ENCODE results near the gene TMEM108.

Gene TMEM108

GRCh38 chr3:133055339-133055738 lies 17.1 kb downstream of the TMEM108 start:
- DNase-seq, result no peak

DNA sequence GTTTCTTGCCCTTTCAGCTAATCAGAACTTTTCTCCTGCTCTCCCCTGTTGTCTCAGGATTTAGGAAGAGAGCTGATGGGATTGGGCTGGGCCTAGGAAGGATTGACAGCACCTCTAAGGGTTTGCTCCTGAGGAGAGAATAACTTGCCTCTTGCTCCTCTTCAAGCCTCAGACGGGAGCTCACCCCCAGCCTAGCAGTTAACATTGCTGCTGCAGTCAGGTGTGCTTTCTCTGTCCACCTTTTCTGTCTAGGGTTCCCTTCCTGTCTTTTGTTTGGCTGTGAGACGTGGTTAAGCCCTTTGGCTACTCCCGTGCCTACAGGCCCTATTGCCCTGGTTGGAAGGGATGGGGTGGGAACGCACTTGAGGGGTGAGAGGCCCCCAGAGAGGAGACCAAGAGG lies 20.1 kb downstream of the TMEM108 start:
- no peak for DNase-seq

DNA sequence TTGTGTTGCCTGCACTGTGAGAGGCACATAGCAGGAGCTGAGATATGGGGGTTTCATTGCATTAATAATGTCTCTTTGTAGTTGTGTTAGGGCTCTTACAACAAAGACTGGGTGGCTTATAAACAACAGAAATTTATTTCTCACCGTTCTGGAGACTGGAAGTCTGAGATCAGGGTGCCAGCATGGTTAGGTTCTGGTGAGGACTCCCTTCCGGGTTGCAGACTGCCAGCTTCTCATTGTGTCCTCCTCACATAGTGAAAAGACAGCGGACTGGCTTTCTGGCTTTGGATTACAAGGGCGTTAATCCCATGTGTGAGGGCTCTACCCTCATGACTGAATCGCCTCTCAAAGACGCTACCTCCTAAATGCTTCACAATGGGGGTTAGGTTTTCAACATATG lies 20.6 kb downstream of the TMEM108 start:
- no peak for DNase-seq

GRCh38 chr3:133065193-133065961 lies 27.2 kb downstream of the TMEM108 start:
- no peak for DNase-seq

DNA sequence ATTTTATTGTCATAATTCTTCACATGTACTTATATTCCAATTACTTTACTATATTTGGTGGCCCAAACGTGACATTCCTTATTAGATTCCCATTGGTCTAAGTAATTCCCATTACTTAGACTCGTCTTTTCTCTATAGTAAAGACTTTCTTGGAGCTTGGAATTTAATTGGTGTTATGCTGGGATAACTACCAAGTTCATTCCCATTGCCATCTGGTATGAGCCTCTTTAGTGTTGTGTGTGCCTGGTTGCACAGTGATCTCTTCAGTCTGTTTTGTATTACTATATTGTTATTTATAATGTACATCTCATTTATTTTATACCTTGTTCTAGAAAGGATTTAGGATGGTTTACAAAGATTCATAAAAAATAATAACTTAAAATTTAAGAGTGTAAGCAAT lies 27.8 kb downstream of the TMEM108 start:
- DNase-seq, result no peak

- no peak for DNase-seq
Measured at GRCh38 chr3:133069556-133070286, 31.5 kb downstream of the TMEM108 start.

DNA sequence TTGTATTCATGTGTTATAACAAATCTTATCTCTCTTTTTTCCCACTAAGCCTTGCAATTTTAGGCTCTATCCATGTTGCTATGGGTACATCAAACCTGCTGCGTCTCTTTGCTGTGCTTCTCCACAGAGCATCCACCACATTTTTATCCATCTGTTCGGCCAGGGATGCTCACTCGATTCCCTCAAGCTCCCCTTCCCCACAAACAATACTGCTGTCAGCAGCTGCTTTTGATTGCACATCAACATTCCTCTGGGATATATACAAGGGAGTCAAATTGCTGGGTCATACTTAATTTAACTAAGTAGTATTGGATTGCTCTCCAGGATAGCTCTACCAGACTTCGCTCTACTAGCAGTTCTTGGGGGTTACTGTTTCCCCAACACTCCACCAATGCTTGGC lies 36.8 kb downstream of the TMEM108 start:
- DNase-seq, result no peak

DNA sequence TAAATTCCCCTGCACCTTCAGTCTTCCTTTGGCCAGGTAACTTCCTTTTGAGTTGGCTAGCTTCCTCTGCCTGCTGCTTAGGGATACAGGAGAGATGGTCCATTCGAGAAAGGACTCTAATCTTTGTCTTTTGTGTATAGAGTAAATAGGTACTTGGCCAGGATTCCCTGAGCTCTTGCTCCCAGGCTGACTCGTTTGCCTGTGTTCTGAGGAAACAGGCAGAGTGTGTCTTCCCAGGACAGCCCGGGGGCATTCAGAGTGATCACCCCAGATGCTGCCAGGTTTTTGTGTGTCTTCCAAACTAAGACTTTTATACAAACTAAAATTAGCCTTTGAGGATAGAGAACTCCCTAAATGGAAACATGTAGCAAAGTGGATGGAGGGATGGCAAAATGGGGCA lies 39.5 kb downstream of the TMEM108 start:
- no peak for DNase-seq

GRCh38 chr3:133079621-133080020 lies 41.4 kb downstream of the TMEM108 start:
- DNase-seq, result no peak

DNA sequence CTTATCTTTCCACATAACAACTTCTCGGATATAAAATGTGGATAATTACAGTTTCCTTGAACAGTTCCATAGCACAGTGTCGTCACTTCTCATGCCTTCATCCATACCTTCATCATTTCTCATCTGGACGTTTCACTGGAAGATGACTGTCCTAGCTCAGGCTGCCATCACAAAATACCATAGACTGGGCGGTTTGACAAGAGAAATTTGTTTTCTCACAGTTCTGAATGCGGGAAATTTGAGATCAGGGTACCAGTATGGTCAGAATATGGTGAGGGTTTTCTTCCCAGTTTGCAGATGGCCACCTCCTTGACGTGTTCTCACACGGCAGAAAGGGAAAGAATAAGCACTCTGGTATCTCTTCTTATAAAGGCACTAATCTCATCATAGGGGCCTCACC lies 42.8 kb downstream of the TMEM108 start:
- no peak for DNase-seq

DNA sequence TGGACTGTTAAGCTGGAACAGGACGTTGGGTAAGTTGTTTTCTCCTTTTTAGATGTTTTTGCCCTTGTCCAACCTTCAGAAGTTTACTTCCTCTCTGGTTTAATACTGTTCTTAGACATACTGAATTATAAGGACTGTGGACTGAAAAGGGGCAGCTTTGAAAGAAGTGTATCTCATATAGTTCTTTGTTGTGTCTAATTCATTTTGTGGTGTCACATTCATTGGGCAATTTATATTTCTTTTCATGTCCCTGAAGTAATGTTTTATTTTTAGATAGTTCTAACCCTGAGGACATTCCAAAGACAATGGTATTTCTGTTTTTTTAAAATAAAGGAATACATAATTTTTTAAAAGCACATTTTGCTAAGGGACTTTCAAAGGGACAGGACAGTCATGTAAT lies 45.2 kb downstream of the TMEM108 start:
- no peak for DNase-seq

- DNase-seq, result no peak
Measured at GRCh38 chr3:133089906-133090485, 51.8 kb downstream of the TMEM108 start.

DNA sequence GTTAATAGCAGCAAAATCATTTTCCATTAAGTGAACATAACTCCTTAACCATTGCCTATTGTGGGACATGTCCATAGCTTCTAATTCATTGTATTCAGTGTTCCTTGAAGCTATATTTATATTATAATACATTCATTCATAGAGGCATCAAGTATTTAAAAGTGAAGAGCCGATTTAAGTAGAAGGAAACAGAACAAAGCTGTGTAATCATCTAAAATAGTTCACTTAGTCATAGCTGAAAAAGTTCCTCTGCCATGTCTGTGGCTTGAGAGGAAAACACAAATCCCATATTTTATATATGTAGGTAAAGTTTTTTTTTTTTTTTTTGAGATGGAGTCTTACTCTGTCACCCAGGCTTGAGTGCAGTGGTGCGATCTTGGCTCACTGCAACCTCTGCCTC lies 54.5 kb downstream of the TMEM108 start:
- no peak for DNase-seq

DNA sequence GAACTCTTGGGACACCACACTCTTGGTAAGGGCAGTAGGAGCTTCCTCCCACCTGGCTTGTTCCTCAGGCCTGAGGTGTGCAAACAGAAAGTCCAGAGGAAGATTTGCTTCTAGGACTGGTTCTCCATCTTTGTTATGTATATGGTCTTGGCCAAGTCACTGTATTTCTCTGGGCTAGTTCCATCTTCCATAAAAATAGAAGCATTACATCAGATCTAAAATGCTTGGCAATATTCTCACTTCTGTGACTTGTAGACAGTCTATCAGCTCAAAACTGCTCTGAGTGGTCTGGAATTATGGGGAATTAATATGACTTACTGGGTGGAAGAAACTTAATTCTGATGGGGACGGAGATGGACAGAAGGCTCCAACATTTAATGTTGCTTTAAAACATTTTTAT lies 55.2 kb downstream of the TMEM108 start:
- no peak for DNase-seq

DNA sequence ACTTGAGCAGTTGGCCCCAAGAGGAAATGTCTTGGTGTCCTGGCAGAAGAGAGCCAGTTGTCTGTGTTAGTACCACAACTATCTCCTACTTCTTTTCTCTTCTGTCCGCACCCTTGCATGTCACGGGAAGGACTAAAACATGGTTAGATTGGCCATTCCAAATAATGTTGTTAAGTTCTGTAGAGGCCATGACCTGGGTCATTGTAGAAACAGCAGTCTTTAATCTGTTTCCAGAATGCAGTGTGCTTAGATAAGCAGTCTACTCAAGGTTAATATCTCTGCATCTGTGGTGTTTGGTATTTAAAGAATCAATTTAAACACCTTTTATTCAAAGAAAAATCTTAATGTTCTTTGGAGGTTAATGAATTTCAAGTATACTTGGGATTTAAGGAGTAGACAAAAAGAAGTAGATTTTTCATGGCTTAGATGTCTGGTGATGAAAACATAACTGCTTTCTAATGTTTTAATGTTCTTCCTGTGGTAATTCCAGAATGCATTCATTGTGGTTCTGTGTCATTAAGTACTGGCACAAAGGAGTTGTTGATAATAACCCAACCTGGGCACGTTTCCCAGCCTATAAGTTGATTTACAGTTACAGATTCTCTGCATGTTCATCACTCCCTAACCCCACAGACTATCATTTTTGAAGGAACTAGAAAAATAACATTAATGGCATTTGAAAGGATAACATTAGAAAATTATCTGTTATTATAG lies 58.9 kb downstream of the TMEM108 start:
- no peak for DNase-seq

DNA sequence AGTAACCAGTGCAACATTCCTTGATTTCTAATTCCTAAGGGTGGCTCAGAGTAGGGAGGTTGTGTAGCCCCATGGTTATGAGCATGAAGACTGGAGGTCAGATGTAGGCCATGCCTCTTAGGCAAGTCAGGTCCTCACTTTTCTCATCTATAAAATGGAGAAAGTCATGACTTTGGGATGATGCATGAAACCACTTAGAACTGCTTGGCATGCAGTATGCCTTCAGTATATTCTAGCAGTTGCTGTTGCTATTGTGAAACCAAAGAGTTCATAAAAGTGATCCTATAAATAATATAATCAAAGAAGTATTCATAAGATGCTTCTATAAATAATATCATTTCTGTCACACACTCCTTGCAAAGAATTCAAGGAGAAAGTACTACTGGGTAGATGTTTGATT lies 65.5 kb downstream of the TMEM108 start:
- no peak for DNase-seq

- no peak for DNase-seq
Measured at GRCh38 chr3:133106169-133106568, 68.0 kb downstream of the TMEM108 start.

- no peak for DNase-seq
Measured at GRCh38 chr3:133112666-133113065, 74.5 kb downstream of the TMEM108 start.

GRCh38 chr3:133113526-133113925 lies 75.3 kb downstream of the TMEM108 start:
- no peak for DNase-seq

- DNase-seq, result no peak
Measured at GRCh38 chr3:133113927-133114597, 75.9 kb downstream of the TMEM108 start.

DNA sequence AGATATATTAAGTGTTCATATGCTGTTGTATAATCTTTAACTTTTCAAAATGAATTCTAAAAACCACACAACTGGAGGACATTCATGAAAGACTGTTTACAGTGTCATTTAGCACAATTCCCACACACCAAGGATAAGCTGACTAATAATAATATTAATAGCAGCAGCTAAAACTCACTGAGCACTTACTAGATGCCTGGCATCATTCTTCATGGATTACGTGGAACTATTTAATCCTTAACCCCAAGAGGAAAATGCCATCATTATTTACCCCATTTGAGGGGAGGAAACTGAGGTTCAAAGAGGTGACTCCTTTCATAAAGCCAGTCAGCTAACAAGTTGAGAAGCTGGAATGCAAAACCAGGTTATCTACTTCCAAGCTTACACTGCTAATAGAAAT lies 77.0 kb downstream of the TMEM108 start:
- no peak for DNase-seq

- no peak for DNase-seq
Measured at GRCh38 chr3:133117342-133117741, 79.2 kb downstream of the TMEM108 start.

DNA sequence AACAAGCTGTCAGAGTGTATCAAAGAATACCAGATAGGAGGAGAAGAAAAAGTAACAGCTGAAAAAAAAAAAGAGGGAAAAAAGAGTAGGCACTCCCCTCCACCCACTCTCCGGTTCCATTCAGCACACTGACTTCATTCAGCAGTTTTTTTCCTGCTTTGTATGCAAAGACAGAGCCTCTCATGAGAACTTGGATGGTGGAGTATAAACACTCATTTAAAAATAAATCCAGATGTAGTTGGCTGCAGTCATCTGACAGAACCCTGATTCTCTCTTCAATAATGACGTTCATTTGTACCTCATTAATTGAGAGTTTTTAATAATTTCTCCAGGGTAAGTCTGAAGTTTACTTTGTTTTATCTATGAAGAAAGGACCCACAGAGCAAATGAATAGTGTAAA lies 81.0 kb downstream of the TMEM108 start:
- DNase-seq, result no peak

Data from NCI-H524 treated with DMSO at 0.1 percent for 48 hours (cell line).